ENCODE data around the gene MEGF6. TPM values are rescaled to one million over a fixed set of nuclear protein-coding genes. Genes with fewer than 3 reads are reported as not detected.

Gene MEGF6
- total and polyA plus RNA-seq, 7 donors = 0.67 to 5.5 (median 3.7) TPM

GRCh38 chr1:3453203-3453761 is 158.0 kb downstream of the MEGF6 start:
- no peaks in the 10 kb centered on the region for H3K9me3 ChIP-seq
- H3K27ac ChIP-seq = no peak overlapping the region
- DNase-seq = peak; percentile 71 to 84
- peak; percentile 98 for TF ChIP-seq CTCF (IDR thresholded peaks at IDR 0.05)
- H3K36me3 ChIP-seq (ENCODE audit: insufficient read depth in 1 of 2, low read depth in 1 of 2) = no peaks in the 10 kb centered on the region
- peaks cover 0 to 8% (median 0%) of the 10 kb centered on the region in 3 donors for H3K27me3 ChIP-seq (ENCODE audit: insufficient read depth in 3 of 3, low read length in 2 of 3)
- no peak overlapping the region for H3K4me3 ChIP-seq
- H3K4me1 ChIP-seq = peaks cover 21% of the 10 kb centered on the region
- ATAC-seq = peak; percentile 85 to 92 (median 89)
- 25 to 30% (median 25%) methylated on average over 16 to 18 of the region's 18 CpGs for WGBS, 3 donors
- intact Hi-C loops (cut with DNase I) = loop anchor here (1.0 to 5.0 kb wide), 4 partner anchors 31 to 269 kb away; no protein-coding TSS in a partner anchor

GRCh38 chr1:3452866-3453175 is 158.5 kb downstream of the MEGF6 start:
- 52 to 60% (median 59%) methylated on average over 5 of the region's 5 CpGs for WGBS, 3 donors
- intact Hi-C loops (cut with DNase I) = loop anchor here (1.0 to 5.0 kb wide), 4 partner anchors 31 to 269 kb away; no protein-coding TSS in a partner anchor
- Histone ChIP-seq H3K4me3 (no peak overlapping the region), H3K27me3 (ENCODE audit: insufficient read depth in 3 of 3, low read length in 2 of 3) (peaks cover 0 to 8% (median 0%) of the 10 kb centered on the region in 3 donors), H3K27ac (no peak overlapping the region), H3K36me3 (ENCODE audit: insufficient read depth in 1 of 2, low read depth in 1 of 2) (no peaks in the 10 kb centered on the region), H3K4me1 (peaks cover 17% of the 10 kb centered on the region), H3K9me3 (no peaks in the 10 kb centered on the region)
- no peak for DNase-seq
- no peak for TF ChIP-seq CTCF (IDR thresholded peaks at IDR 0.05)
- no peak for ATAC-seq

GRCh38 chr1:3451994-3452865 is 159.1 kb downstream of the MEGF6 start:
- 70 to 80% (median 72%) methylated on average over 20 to 23 of the region's 23 CpGs for WGBS, 3 donors
- Histone ChIP-seq H3K4me3 (no peak overlapping the region), H3K4me1 (peaks cover 12% of the 10 kb centered on the region), H3K9me3 (no peaks in the 10 kb centered on the region), H3K27me3 (ENCODE audit: insufficient read depth in 3 of 3, low read length in 2 of 3) (peaks cover 0 to 8% (median 0%) of the 10 kb centered on the region in 3 donors), H3K36me3 (ENCODE audit: insufficient read depth in 1 of 2, low read depth in 1 of 2) (no peaks in the 10 kb centered on the region), H3K27ac (no peak overlapping the region)
- intact Hi-C loops (cut with DNase I) = loop anchor here (2.0 to 5.0 kb wide), 3 partner anchors 33 to 270 kb away; no protein-coding TSS in a partner anchor
- DNase-seq (peak; percentile 13 to 48), ATAC-seq (no peak)
- no peak for TF ChIP-seq CTCF (IDR thresholded peaks at IDR 0.05)

- Histone ChIP-seq H3K9me3 (no peaks in the 10 kb centered on the region), H3K4me3 (no peak overlapping the region), H3K4me1 (peaks cover 12% of the 10 kb centered on the region), H3K27me3 (ENCODE audit: insufficient read depth in 3 of 3, low read length in 2 of 3) (peaks cover 0 to 8% (median 2%) of the 10 kb centered on the region in 3 donors), H3K36me3 (ENCODE audit: insufficient read depth in 1 of 2, low read depth in 1 of 2) (no peaks in the 10 kb centered on the region), H3K27ac (no peak overlapping the region)
- no peak for TF ChIP-seq CTCF (IDR thresholded peaks at IDR 0.05)
- peak in 1 of 2 donors; percentile 29 for DNase-seq
- intact Hi-C loops (cut with DNase I) = loop anchor here in 1 of 2 donors (5.0 kb wide), 1 partner anchor 271 kb away; no protein-coding TSS in a partner anchor
- WGBS, 3 donors = 68 to 74% (median 71%) methylated on average over 12 of the region's 12 CpGs
- no peak for ATAC-seq
Observed at GRCh38 chr1:3450983-3451382, 160.3 kb downstream of the MEGF6 start.
